Activated T-helper 9 cell treated with anti-CD3 and anti-CD28 coated beads, Interleukin-2, amount 50 U/mL, for 16 hours (primary cell): ENCODE results near the gene TRA2B.
A peak's percentile ranks its signal among the peaks of the same experiment; 100 is the strongest.

Experiments used
- DNase-seq: peaks from one replicate; pipeline ENCODE4 v3.0.0-alpha.2; 2020; ENCODE audit warnings: low read depth

TRA2B gene

GRCh38 chr3:185950728-185951127, 12.9 kb upstream of the TRA2B start:
- DNase-seq: no peak

GRCh38 chr3:185949515-185949914, 11.7 kb upstream of the TRA2B start:
- DNase-seq: no peak

GRCh38 chr3:185948292-185948691, 10.5 kb upstream of the TRA2B start:
- no peak for DNase-seq

GRCh38 chr3:185943760-185944106, 5.9 kb upstream of the TRA2B start:
- DNase-seq: no peak

- peak; percentile 73 for DNase-seq
Measured at GRCh38 chr3:185942907-185943759, 5.3 kb upstream of the TRA2B start.

GRCh38 chr3:185942396-185942795, 4.6 kb upstream of the TRA2B start:
- DNase-seq: no peak

- no peak for DNase-seq
Measured at GRCh38 chr3:185940951-185941350, 3.1 kb upstream of the TRA2B start.

GRCh38 chr3:185939721-185940120, 1.9 kb upstream of the TRA2B start:
- no peak for DNase-seq

GRCh38 chr3:185936814-185937688, 763 bp downstream of the TRA2B start:
- DNase-seq: peak; percentile 79

- no peak for DNase-seq
Measured at GRCh38 chr3:185936273-185936629, 1.6 kb downstream of the TRA2B start.

GRCh38 chr3:185935465-185936272, 2.1 kb downstream of the TRA2B start:
- no peak for DNase-seq

GRCh38 chr3:185934767-185935464, 2.9 kb downstream of the TRA2B start:
- DNase-seq: no peak

GRCh38 chr3:185934174-185934557, 3.6 kb downstream of the TRA2B start:
- no peak for DNase-seq

GRCh38 chr3:185933374-185934173, 4.2 kb downstream of the TRA2B start:
- no peak for DNase-seq

GRCh38 chr3:185931777-185932612, 5.8 kb downstream of the TRA2B start:
- DNase-seq: no peak

- DNase-seq: no peak
Measured at GRCh38 chr3:185930393-185931107, 7.3 kb downstream of the TRA2B start.

- no peak for DNase-seq
Measured at GRCh38 chr3:185929192-185930151, 8.3 kb downstream of the TRA2B start.

GRCh38 chr3:185928496-185928895, 9.3 kb downstream of the TRA2B start:
- no peak for DNase-seq
